OCI-LY7 (cell line): Measurements from ENCODE around the gene LHX5.

Source experiments
- EZH2phosphoT487 ChIP-seq: fragments of 200-600 bp; sonication (generic); IDR thresholded peaks from 2 replicates; pipeline ENCODE4 v1.6.1; 2018; ENCODE audit warnings: low read depth, borderline replicate concordance, mild to moderate bottlenecking, mixed run types, antibody characterized with exemption, low read length, moderate library complexity, mixed read lengths
- TF ChIP-seq, protein P1 (sequence below): fragments of 200-600 bp; sonication (generic); conservative IDR thresholded peaks from 2 replicates; pipeline ENCODE4 v1.5.1; 2014; ENCODE audit warnings: mild to moderate bottlenecking, antibody characterized with exemption, low read length, moderate library complexity, mixed read lengths

DNA sequence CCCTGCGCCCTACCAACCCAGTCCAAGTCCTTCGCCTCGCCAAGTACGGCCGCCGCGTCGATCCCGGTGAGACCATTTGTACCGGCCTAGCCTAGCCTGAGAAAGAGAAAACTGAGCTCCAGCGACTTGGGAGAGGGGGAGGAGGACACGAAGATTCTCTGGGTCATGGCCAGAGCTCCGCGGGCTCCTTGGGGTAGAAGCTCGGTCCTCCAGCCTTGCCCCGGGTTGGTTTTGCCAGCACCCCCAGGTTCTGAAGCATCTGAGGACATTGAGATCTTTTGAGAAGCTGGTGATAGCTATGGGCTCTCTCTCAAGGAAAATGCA is 7.3 kb downstream of the LHX5 start:
- TF ChIP-seq, protein P1, sequence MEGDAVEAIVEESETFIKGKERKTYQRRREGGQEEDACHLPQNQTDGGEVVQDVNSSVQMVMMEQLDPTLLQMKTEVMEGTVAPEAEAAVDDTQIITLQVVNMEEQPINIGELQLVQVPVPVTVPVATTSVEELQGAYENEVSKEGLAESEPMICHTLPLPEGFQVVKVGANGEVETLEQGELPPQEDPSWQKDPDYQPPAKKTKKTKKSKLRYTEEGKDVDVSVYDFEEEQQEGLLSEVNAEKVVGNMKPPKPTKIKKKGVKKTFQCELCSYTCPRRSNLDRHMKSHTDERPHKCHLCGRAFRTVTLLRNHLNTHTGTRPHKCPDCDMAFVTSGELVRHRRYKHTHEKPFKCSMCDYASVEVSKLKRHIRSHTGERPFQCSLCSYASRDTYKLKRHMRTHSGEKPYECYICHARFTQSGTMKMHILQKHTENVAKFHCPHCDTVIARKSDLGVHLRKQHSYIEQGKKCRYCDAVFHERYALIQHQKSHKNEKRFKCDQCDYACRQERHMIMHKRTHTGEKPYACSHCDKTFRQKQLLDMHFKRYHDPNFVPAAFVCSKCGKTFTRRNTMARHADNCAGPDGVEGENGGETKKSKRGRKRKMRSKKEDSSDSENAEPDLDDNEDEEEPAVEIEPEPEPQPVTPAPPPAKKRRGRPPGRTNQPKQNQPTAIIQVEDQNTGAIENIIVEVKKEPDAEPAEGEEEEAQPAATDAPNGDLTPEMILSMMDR = no peak
- TF ChIP-seq EZH2phosphoT487 = no peak
